IPS-15b (cell line): ENCODE measurements around the gene UBASH3B.

Experiments
- H3K27me3 ChIP-seq: one replicate; pipeline ENCODE4 v1.6.1; 2013; ENCODE audit warnings: low read length; ENCODE audit not compliant: control insufficient read depth, insufficient read depth
- H3K36me3 ChIP-seq: one replicate; pipeline ENCODE4 v1.6.1; 2013; ENCODE audit warnings: low read length; ENCODE audit not compliant: control insufficient read depth, insufficient read depth
- H3K4me1 ChIP-seq: one replicate; pipeline ENCODE4 v1.6.1; 2013; ENCODE audit warnings: mild to moderate bottlenecking, low read length; ENCODE audit not compliant: control insufficient read depth, insufficient read depth
- H3K4me3 ChIP-seq: one replicate; pipeline ENCODE4 v1.5.1; 2013; ENCODE audit warnings: low read depth, low read length
- H3K9ac ChIP-seq: one replicate; pipeline ENCODE4 v1.6.1; 2013; ENCODE audit warnings: low read depth, mild to moderate bottlenecking, low read length
- H3K9me3 ChIP-seq: one replicate; pipeline ENCODE4 v1.6.1; 2013; ENCODE audit warnings: mild to moderate bottlenecking, low read length; ENCODE audit not compliant: control insufficient read depth, insufficient read depth

Gene UBASH3B

DNA sequence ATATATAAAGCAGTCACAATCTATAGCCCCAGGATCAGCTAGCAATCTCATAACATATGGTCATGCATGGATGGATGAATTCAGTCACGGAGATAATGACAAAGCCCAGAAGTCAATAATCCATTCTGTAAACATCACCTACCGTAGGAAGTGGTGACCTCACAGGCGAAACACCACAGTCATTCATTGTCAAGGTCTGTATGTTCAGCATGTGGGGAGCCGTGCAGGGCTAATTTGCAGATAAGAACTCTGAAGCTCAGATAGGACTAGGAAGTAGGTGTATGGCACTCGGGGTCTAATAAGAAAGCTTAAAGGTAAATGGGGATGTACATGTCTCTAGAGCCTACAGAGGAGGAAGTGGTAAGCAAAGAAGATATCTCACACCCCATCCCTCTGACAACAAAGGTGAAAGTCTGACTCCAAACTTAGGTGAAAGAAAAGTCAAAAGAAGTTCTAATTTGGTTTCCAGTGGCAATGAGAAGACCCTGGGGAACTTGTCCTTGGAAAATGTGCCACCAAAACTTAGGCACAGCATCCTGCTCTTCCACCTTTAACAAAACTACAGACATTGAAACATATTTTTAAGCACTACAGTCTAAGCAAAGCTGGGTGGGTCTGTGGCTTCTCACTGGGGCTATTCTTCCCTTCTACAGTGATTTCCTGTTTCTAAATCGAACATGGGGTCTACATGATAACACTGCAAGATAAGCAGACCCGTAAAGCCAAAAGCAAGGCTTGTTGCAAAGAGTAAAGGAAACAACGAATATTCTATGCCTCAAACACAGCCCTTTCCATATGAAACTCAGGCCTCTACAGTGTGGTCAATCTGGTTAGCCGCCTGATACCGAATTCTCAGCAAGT, 188.0 kb downstream of the UBASH3B start:
- no peak overlapping the region for H3K9ac ChIP-seq
- H3K36me3 ChIP-seq = no peaks in the 10 kb centered on the region
- H3K4me1 ChIP-seq = no peaks in the 10 kb centered on the region
- H3K27me3 ChIP-seq = no peaks in the 10 kb centered on the region
- H3K4me3 ChIP-seq = no peak overlapping the region
- H3K9me3 ChIP-seq = no peaks in the 10 kb centered on the region

DNA sequence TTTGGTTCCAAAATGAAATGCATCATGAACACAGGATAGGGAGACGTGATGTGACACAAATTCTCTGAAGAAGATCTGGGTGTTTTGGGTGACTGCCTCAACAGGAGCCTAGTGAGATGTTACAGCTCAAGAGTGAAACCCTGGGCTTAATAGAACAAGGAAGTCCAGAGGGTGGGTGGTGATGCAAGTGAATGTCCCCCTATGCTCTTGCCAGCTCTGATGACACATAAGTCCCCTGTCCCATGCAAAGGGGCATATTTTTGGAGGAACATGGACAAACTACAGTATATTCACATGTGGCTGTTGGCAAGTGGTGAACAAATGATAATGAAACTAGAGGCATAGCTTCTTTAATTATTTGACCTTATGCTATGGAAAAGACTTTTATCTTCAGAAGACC, 191.9 kb downstream of the UBASH3B start:
- H3K36me3 ChIP-seq = no peaks in the 10 kb centered on the region
- H3K27me3 ChIP-seq = no peaks in the 10 kb centered on the region
- no peak overlapping the region for H3K4me3 ChIP-seq
- H3K9me3 ChIP-seq = no peaks in the 10 kb centered on the region
- H3K4me1 ChIP-seq = peaks cover 12% of the 10 kb centered on the region
- H3K9ac ChIP-seq = no peak overlapping the region

DNA sequence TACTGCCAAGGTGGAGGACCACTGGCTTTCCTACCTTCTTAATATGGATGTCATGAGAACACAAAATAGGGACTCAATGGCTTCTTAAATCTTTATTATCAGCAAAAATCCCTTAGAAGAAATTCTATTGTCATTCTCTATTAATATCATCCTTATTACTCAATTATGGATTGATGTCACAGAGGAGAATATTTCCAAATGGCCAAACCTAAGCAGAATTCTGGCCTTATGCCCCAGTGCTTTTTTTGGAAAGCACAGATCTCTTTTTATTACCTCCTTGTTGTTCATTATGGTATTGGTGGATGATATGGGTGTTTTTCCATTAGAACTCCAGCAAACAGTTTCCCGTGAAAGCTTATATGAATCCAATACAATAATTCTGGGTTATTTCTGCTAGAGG, 192.7 kb downstream of the UBASH3B start:
- Histone ChIP-seq H3K9ac (no peak overlapping the region), H3K27me3 (no peaks in the 10 kb centered on the region), H3K4me1 (peaks cover 12% of the 10 kb centered on the region), H3K36me3 (no peaks in the 10 kb centered on the region), H3K4me3 (no peak overlapping the region), H3K9me3 (no peaks in the 10 kb centered on the region)

DNA sequence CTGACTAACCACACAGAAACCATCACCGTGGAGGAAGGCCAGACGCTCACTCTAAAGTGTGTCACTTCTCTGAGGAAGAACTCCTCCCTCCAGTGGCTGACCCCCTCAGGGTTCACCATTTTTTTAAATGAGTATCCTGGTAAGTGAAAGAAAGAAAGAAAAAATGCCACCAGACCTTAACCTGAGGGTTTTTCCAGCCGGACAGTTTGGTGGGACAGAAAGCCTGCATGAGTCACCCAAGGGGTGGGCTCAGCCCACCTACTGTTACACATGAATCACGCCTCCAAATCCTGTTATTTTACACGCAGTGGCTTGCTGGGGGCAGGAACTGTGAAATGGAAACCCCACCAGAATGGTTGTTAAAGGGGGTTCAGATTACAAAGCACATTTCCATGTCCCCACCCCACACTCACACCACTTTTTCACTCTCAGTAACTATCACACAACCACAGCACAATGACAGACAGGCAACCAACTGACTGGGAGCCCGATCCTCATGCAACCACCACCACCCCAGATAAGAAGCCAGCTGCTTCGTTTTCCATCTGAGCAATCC, 194.6 kb downstream of the UBASH3B start:
- Histone ChIP-seq H3K4me1 (peaks cover 14% of the 10 kb centered on the region), H3K9ac (no peak overlapping the region), H3K27me3 (no peaks in the 10 kb centered on the region), H3K9me3 (no peaks in the 10 kb centered on the region), H3K36me3 (no peaks in the 10 kb centered on the region), H3K4me3 (no peak overlapping the region)

DNA sequence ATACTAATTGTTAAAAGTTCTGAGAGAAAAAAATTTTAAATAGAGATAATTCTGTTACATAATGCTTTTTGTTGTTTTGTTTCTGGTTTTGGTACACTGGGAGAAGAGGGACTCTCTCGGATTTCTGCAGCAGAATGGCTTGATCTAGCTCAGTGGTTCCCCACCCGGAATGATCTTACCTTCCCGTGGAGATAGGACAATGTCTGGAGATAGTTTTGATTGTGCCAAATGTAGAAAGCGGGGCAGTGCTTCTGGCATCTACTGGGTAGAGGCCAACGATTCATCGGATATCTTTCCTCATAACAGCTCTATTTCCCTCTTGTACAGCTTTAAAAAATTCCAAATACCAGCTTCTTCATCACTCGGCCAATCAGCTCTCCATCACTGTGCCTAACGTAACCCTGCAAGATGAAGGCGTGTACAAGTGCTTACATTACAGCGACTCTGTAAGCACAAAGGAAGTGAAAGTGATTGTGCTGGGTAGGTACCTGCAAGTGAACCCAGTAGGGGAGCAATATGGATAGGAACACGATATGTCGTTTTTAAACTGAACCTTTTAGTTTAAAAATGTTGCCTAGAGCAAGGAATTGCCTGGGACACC, 195.9 kb downstream of the UBASH3B start:
- peaks cover 14% of the 10 kb centered on the region for H3K4me1 ChIP-seq
- H3K9ac ChIP-seq = no peak overlapping the region
- no peak overlapping the region for H3K4me3 ChIP-seq
- H3K9me3 ChIP-seq = no peaks in the 10 kb centered on the region
- H3K36me3 ChIP-seq = no peaks in the 10 kb centered on the region
- no peaks in the 10 kb centered on the region for H3K27me3 ChIP-seq

DNA sequence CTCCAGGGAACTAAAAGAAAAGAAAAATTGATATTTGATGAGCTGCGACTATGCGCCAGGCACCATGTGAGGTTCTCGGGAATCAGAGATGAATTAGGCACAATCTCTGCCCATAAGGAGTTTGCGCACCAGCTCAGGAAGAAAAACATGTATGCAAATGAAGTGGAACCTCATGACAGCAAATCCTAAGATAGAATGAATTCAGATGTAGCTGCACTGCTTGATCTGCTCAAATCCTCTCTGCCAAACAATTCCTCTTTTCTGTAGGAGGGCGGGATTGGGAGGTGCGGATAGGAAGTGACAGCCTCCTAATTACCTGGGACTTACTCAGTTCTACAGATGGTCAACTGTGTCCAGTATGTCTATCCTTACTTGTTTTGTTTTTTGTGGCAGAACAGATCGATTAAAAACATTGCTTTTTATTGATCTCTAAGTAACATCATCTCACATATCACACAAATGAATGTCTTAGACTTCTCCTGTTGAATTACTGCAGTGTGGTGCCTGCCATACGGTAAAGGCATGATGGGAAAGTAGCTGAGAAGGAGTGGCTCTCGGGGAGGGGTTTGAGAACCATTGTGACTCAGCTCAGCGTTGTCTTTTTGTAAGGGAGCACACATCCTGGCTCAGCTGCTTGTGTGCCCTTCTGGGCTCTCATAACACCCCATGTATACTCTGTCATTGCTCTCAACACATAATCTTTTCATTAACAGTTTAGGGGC, 196.7 kb downstream of the UBASH3B start:
- H3K9me3 ChIP-seq = no peaks in the 10 kb centered on the region
- no peaks in the 10 kb centered on the region for H3K27me3 ChIP-seq
- H3K36me3 ChIP-seq = no peaks in the 10 kb centered on the region
- no peak overlapping the region for H3K4me3 ChIP-seq
- H3K9ac ChIP-seq = no peak overlapping the region
- peaks cover 14% of the 10 kb centered on the region for H3K4me1 ChIP-seq

DNA sequence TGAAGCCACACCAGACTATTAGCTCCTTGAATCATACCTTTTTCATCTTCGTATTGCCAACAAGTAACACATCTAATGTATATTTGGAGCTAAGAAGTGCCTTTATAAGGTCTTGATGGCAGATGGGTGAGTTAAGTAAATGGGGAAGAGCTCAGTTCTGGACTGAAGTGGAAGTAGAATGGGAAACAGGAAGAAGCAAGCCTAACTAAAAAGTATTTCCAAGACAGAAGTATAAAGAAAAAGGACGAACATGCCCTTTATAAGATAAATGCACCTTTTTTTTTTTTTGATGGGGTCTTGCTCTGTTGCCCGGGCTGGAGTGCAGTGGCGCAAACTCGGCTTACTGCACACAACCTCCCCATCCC, 197.3 kb downstream of the UBASH3B start:
- H3K9me3 ChIP-seq = no peaks in the 10 kb centered on the region
- H3K27me3 ChIP-seq = no peaks in the 10 kb centered on the region
- H3K4me1 ChIP-seq = peaks cover 14% of the 10 kb centered on the region
- no peaks in the 10 kb centered on the region for H3K36me3 ChIP-seq
- H3K9ac ChIP-seq = no peak overlapping the region
- H3K4me3 ChIP-seq = no peak overlapping the region

DNA sequence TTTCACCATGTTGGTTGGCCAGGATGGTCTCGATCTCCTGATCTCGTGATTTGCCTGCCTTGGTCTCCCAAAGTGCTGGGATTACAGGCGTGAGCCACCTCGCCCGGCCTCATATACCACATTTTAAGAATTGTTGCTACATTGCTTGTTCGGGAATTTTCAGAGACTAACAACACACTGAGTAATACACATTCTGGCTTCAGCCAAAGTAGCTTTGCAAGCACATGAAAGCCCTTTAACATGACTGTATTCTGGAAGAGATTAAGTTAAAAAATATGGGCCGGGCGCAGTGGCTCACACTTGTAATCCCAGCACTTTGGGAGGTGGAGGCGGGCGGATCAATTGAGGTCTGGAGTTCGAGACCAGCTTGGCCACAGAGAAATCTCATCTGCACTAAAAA, 197.7 kb downstream of the UBASH3B start:
- H3K36me3 ChIP-seq = no peaks in the 10 kb centered on the region
- no peaks in the 10 kb centered on the region for H3K27me3 ChIP-seq
- H3K9me3 ChIP-seq = no peaks in the 10 kb centered on the region
- H3K9ac ChIP-seq = no peak overlapping the region
- peaks cover 14% of the 10 kb centered on the region for H3K4me1 ChIP-seq
- H3K4me3 ChIP-seq = no peak overlapping the region

DNA sequence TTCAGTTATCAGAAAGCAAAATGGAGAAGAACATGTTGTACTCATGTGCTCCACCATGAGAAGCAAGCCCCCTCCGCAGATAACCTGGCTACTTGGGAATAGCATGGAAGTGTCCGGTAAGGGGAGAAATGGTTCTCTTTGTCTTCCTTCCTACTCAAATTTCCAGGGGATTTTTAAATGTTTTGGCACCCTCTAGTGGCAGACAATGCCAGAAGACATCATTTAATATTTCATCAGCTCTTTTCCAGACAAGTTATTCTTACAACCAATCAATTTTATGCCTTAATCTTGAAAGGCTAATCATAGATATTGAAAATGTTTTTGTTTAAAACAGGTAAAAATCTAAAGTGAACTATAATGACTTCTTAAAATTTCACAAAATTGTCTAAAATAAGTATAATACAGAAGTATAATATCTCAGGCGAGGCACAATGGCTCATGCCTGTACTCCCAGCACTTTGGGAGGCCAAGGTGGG, 198.5 kb downstream of the UBASH3B start:
- H3K4me3 ChIP-seq = no peak overlapping the region
- peaks cover 14% of the 10 kb centered on the region for H3K4me1 ChIP-seq
- no peak overlapping the region for H3K9ac ChIP-seq
- no peaks in the 10 kb centered on the region for H3K27me3 ChIP-seq
- H3K36me3 ChIP-seq = no peaks in the 10 kb centered on the region
- H3K9me3 ChIP-seq = no peaks in the 10 kb centered on the region

DNA sequence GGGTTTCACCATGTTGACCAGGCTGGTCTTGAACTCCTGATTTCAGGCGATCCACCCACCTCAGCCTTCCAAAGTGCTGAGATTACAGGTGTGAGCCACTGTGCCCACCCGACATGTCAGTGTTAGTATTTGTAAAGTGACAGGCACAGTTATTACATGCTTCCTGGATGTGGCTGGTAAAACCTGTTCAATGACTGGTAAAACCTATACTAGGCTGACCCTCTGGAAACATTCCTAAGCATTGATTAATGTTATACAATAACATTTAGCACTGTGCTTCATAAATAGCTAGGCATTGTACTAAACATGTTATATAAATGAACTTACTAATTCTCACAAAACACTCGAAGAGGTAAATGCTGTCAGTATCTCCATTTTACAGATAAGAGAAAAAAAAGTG, 206.1 kb downstream of the UBASH3B start:
- Histone ChIP-seq H3K9me3 (no peaks in the 10 kb centered on the region), H3K36me3 (no peaks in the 10 kb centered on the region), H3K4me1 (no peaks in the 10 kb centered on the region), H3K4me3 (no peak overlapping the region), H3K9ac (no peak overlapping the region), H3K27me3 (no peaks in the 10 kb centered on the region)

DNA sequence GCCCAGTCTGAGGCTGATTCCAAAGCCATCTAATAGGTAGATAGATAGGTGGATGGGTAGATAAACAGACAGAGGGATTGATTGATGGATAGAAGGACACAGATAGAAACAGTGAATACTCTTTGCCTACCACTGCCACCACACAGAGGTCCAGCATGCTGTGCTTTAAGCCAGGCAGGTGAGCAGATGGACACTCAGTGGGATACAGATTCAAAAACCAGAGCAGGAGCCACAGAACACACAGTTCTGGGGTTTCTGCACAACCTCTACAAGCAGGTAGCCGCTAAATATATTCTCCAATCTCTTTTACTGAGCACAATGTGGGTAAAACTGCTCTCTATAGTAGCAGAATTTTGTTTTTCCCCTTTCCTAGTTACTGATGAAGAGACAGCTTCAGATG, 206.6 kb downstream of the UBASH3B start:
- H3K4me1 ChIP-seq = no peaks in the 10 kb centered on the region
- H3K9ac ChIP-seq = no peak overlapping the region
- no peak overlapping the region for H3K4me3 ChIP-seq
- H3K36me3 ChIP-seq = no peaks in the 10 kb centered on the region
- no peaks in the 10 kb centered on the region for H3K27me3 ChIP-seq
- H3K9me3 ChIP-seq = no peaks in the 10 kb centered on the region
